Ovary (tissue), 3 donors: ENCODE results near the gene TMEM140.

Source experiments
- CTCF ChIP-seq, 3 donors: fragments of 450-650 bp in 2 of 3; fragments of 200-600 bp in 1 of 3; IDR thresholded peaks; one replicate each; pipeline versions ENCODE4 v1.5.1 to v1.8.0; 2016 to 2022; ENCODE audit warnings: antibody characterized with exemption in 3 of 3, mild to moderate bottlenecking in 1 of 3
- POLR2A ChIP-seq: fragments of 450-650 bp; IDR thresholded peaks from one replicate; pipeline ENCODE4 v1.6.1; 2017; ENCODE audit warnings: antibody characterized with exemption, mild to moderate bottlenecking, moderate library complexity
- donor health status: DM: no; HTN: no; CAD: no.

- TF ChIP-seq CTCF (IDR thresholded peaks at IDR 0.05) (no peak), POLR2A (no peak)
Observed at GRCh38 chr7:135174941-135175340, 27.1 kb downstream of the TMEM140 start.
